ENCODE data around the gene WDR44.
"Not testable (repeated sequence)": the region's sequence is repeated elsewhere in the genome, so short reads cannot be mapped to it uniquely, and the experiment has no call there.

WDR44 gene

GRCh38 chrX:118484216-118484903, 138.5 kb downstream of the WDR44 start:
- no peak overlapping the region for H3K27ac ChIP-seq (replicated peaks; ENCODE audit: low read length)
- H2AFZ ChIP-seq (ENCODE audit: low read length) = no peak overlapping the region
- H3K4ac ChIP-seq (ENCODE audit: low read length) = no peak overlapping the region
- H3K9ac ChIP-seq (ENCODE audit: low read depth, low read length, poor library complexity) = no peak overlapping the region
- no peak overlapping the region for H2AK5ac ChIP-seq (ENCODE audit: low read depth, low read length)
- H3K23ac ChIP-seq (ENCODE audit: low read depth, low read length, poor library complexity) = no peak overlapping the region
- no peak for DNase-seq (ENCODE audit: low spot score)
- no peak overlapping the region for H2BK15ac ChIP-seq (ENCODE audit: low read length)
- no peak overlapping the region for H2BK12ac ChIP-seq (ENCODE audit: low read length)
- H3K18ac ChIP-seq (ENCODE audit: low read length) = no peak overlapping the region
- H3K27me3 ChIP-seq (ENCODE audit: control insufficient read depth in 3 of 3, insufficient read depth in 3 of 3, low read depth in 1 of 3, low read length in 3 of 3) = no peaks in the 10 kb centered on the region
- no peak overlapping the region for H3K4me2 ChIP-seq (ENCODE audit: insufficient read depth, low read length, poor library complexity, severe bottlenecking)
- H4K91ac ChIP-seq (ENCODE audit: low read depth, low read length, poor library complexity) = no peak overlapping the region
- no peaks in the 10 kb centered on the region for H3K4me1 ChIP-seq (ENCODE audit: control insufficient read depth in 2 of 2, insufficient read depth in 1 of 2, low read depth in 1 of 2, low read length in 2 of 2)
- no peaks in the 10 kb centered on the region for H3K36me3 ChIP-seq (replicated peaks in 1 of 2; ENCODE audit: control insufficient read depth in 2 of 2, insufficient read depth in 2 of 2, low read length in 2 of 2)
- no peak overlapping the region for H4K8ac ChIP-seq (ENCODE audit: low read depth, low read length)
- H3K9me3 ChIP-seq (replicated peaks in 1 of 2; ENCODE audit: control insufficient read depth in 2 of 2, insufficient read depth in 1 of 2, low read depth in 1 of 2, low read length in 2 of 2) = no peaks in the 10 kb centered on the region
- no peaks in the 10 kb centered on the region for H3K79me1 ChIP-seq (ENCODE audit: low read depth, low read length)
- no peak overlapping the region for H2BK120ac ChIP-seq (ENCODE audit: low read depth, low read length)
- WGBS, 2 donors (ENCODE audit: extremely low coverage in 2 of 2, insufficient read length in 2 of 2, insufficient replicate concordance in 1 of 2) = no CpG with 5 or more reads among the region's 9 CpGs
- H3K14ac ChIP-seq (ENCODE audit: low read length) = no peak overlapping the region
- H2BK5ac ChIP-seq (ENCODE audit: low read length) = no peak overlapping the region
- no peak overlapping the region for H3K4me3 ChIP-seq (ENCODE audit: low read length in 2 of 2)

GRCh38 chrX:118486693-118487092, 140.8 kb downstream of the WDR44 start:
- H2AK5ac ChIP-seq (ENCODE audit: low read depth, low read length); H3K27ac ChIP-seq (replicated peaks; ENCODE audit: low read length); H3K4me1 ChIP-seq (ENCODE audit: control insufficient read depth in 2 of 2, insufficient read depth in 1 of 2, low read depth in 1 of 2, low read length in 2 of 2); H3K79me1 ChIP-seq (ENCODE audit: low read depth, low read length); H3K9me3 ChIP-seq (replicated peaks in 1 of 2; ENCODE audit: control insufficient read depth in 2 of 2, insufficient read depth in 1 of 2, low read depth in 1 of 2, low read length in 2 of 2); H4K91ac ChIP-seq (ENCODE audit: low read depth, low read length, poor library complexity); H2BK120ac ChIP-seq (ENCODE audit: low read depth, low read length); H3K23ac ChIP-seq (ENCODE audit: low read depth, low read length, poor library complexity); H3K27me3 ChIP-seq (ENCODE audit: control insufficient read depth in 3 of 3, insufficient read depth in 3 of 3, low read depth in 1 of 3, low read length in 3 of 3); H2BK12ac ChIP-seq (ENCODE audit: low read length); H3K4me3 ChIP-seq (ENCODE audit: low read length in 2 of 2); H3K4me2 ChIP-seq (ENCODE audit: insufficient read depth, low read length, poor library complexity, severe bottlenecking); DNase-seq (ENCODE audit: low spot score); H3K9ac ChIP-seq (ENCODE audit: low read depth, low read length, poor library complexity); H2AFZ ChIP-seq (ENCODE audit: low read length); H2BK15ac ChIP-seq (ENCODE audit: low read length); H3K36me3 ChIP-seq (replicated peaks in 1 of 2; ENCODE audit: control insufficient read depth in 2 of 2, insufficient read depth in 2 of 2, low read length in 2 of 2); H3K18ac ChIP-seq (ENCODE audit: low read length); H4K8ac ChIP-seq (ENCODE audit: low read depth, low read length); H3K14ac ChIP-seq (ENCODE audit: low read length); H2BK5ac ChIP-seq (ENCODE audit: low read length); H3K4ac ChIP-seq (ENCODE audit: low read length): not testable (repeated sequence)
- no CpG with 5 or more reads among the region's 1 CpG for WGBS, 2 donors (ENCODE audit: extremely low coverage in 2 of 2, insufficient read length in 2 of 2, insufficient replicate concordance in 1 of 2)

- no peak overlapping the region for H2AK5ac ChIP-seq (ENCODE audit: low read depth, low read length)
- no peak overlapping the region for H3K4ac ChIP-seq (ENCODE audit: low read length)
- H3K4me3 ChIP-seq (ENCODE audit: low read length in 2 of 2) = no peak overlapping the region
- H3K79me1 ChIP-seq (ENCODE audit: low read depth, low read length) = peaks cover 2% of the 10 kb centered on the region
- H4K8ac ChIP-seq (ENCODE audit: low read depth, low read length) = no peak overlapping the region
- H3K18ac ChIP-seq (ENCODE audit: low read length) = no peak overlapping the region
- no peaks in the 10 kb centered on the region for H3K27me3 ChIP-seq (ENCODE audit: control insufficient read depth in 3 of 3, insufficient read depth in 3 of 3, low read depth in 1 of 3, low read length in 3 of 3)
- DNase-seq (ENCODE audit: low spot score) = no peak
- no CpG with 5 or more reads among the region's 3 CpGs for WGBS, 2 donors (ENCODE audit: extremely low coverage in 2 of 2, insufficient read length in 2 of 2, insufficient replicate concordance in 1 of 2)
- no peak overlapping the region for H2AFZ ChIP-seq (ENCODE audit: low read length)
- H2BK120ac ChIP-seq (ENCODE audit: low read depth, low read length) = no peak overlapping the region
- no peak overlapping the region for H2BK5ac ChIP-seq (ENCODE audit: low read length)
- no peaks in the 10 kb centered on the region for H3K9me3 ChIP-seq (replicated peaks in 1 of 2; ENCODE audit: control insufficient read depth in 2 of 2, insufficient read depth in 1 of 2, low read depth in 1 of 2, low read length in 2 of 2)
- no peak overlapping the region for H2BK15ac ChIP-seq (ENCODE audit: low read length)
- no peaks in the 10 kb centered on the region for H3K36me3 ChIP-seq (replicated peaks in 1 of 2; ENCODE audit: control insufficient read depth in 2 of 2, insufficient read depth in 2 of 2, low read length in 2 of 2)
- peaks cover 0 to 3% of the 10 kb centered on the region in 2 donors for H3K4me1 ChIP-seq (ENCODE audit: control insufficient read depth in 2 of 2, insufficient read depth in 1 of 2, low read depth in 1 of 2, low read length in 2 of 2)
- no peak overlapping the region for H3K23ac ChIP-seq (ENCODE audit: low read depth, low read length, poor library complexity)
- H3K27ac ChIP-seq (replicated peaks; ENCODE audit: low read length) = no peak overlapping the region
- no peak overlapping the region for H3K4me2 ChIP-seq (ENCODE audit: insufficient read depth, low read length, poor library complexity, severe bottlenecking)
- no peak overlapping the region for H4K91ac ChIP-seq (ENCODE audit: low read depth, low read length, poor library complexity)
- no peak overlapping the region for H3K14ac ChIP-seq (ENCODE audit: low read length)
- no peak overlapping the region for H2BK12ac ChIP-seq (ENCODE audit: low read length)
- H3K9ac ChIP-seq (ENCODE audit: low read depth, low read length, poor library complexity) = no peak overlapping the region
Measured at GRCh38 chrX:118493016-118493415, 147.1 kb downstream of the WDR44 start.

- Histone ChIP-seq H2AFZ (ENCODE audit: low read length) (no peak overlapping the region), H3K9ac (ENCODE audit: low read depth, low read length, poor library complexity) (no peak overlapping the region), H3K4me2 (ENCODE audit: insufficient read depth, low read length, poor library complexity, severe bottlenecking) (no peak overlapping the region), H3K18ac (ENCODE audit: low read length) (no peak overlapping the region), H3K14ac (ENCODE audit: low read length) (no peak overlapping the region), H2BK120ac (ENCODE audit: low read depth, low read length) (no peak overlapping the region), H3K4me3 (ENCODE audit: low read length in 2 of 2) (no peak overlapping the region), H4K91ac (ENCODE audit: low read depth, low read length, poor library complexity) (no peak overlapping the region), H3K36me3 (replicated peaks in 1 of 2; ENCODE audit: control insufficient read depth in 2 of 2, insufficient read depth in 2 of 2, low read length in 2 of 2) (no peaks in the 10 kb centered on the region), H3K27ac (replicated peaks; ENCODE audit: low read length) (no peak overlapping the region), H3K27me3 (ENCODE audit: control insufficient read depth in 3 of 3, insufficient read depth in 3 of 3, low read depth in 1 of 3, low read length in 3 of 3) (no peaks in the 10 kb centered on the region), H3K4ac (ENCODE audit: low read length) (no peak overlapping the region), H3K4me1 (ENCODE audit: control insufficient read depth in 2 of 2, insufficient read depth in 1 of 2, low read depth in 1 of 2, low read length in 2 of 2) (peaks cover 0 to 3% of the 10 kb centered on the region in 2 donors), H2BK15ac (ENCODE audit: low read length) (no peak overlapping the region), H2AK5ac (ENCODE audit: low read depth, low read length) (no peak overlapping the region), H2BK5ac (ENCODE audit: low read length) (no peak overlapping the region), H3K9me3 (replicated peaks in 1 of 2; ENCODE audit: control insufficient read depth in 2 of 2, insufficient read depth in 1 of 2, low read depth in 1 of 2, low read length in 2 of 2) (no peaks in the 10 kb centered on the region), H3K79me1 (ENCODE audit: low read depth, low read length) (peaks cover 2% of the 10 kb centered on the region), H2BK12ac (ENCODE audit: low read length) (no peak overlapping the region), H3K23ac (ENCODE audit: low read depth, low read length, poor library complexity) (no peak overlapping the region), H4K8ac (ENCODE audit: low read depth, low read length) (no peak overlapping the region)
- no CpG with 5 or more reads among the region's 3 CpGs for WGBS, 2 donors (ENCODE audit: extremely low coverage in 2 of 2, insufficient read length in 2 of 2, insufficient replicate concordance in 1 of 2)
- DNase-seq (ENCODE audit: low spot score) = no peak
Measured at GRCh38 chrX:118493653-118494297, 147.9 kb downstream of the WDR44 start.
